ENCODE results near the gene CPE. TPM values are rescaled to one million over a fixed set of nuclear protein-coding genes. Genes with fewer than 3 reads are reported as not detected.

CPE gene
- total and polyA plus RNA-seq, 2 donors (not counting 3 experiments of a cell fraction or from before 2014, with no cell fraction given) = 2.7 to 9.2 TPM

GRCh38 chr4:165458471-165458870 is 79.7 kb downstream of the CPE start:
- intact Hi-C loops (cut with micrococcal nuclease) (loop anchor here (5.0 kb wide), 1 partner anchor 1946 kb away; no protein-coding TSS in a partner anchor), dilution Hi-C loops (cut with MboI; ENCODE audit: extremely low pct_ligation_motif_present, low sequenced_read_pairs) (no loop called here)
- Histone ChIP-seq H4K20me1 (replicated peaks; ENCODE audit: control insufficient read depth, extremely low read depth, insufficient read depth, low read length) (no peaks in the 10 kb centered on the region), H3K27ac (ENCODE audit: insufficient read depth, low read depth, low read length) (no peak overlapping the region), H3K9me3 (replicated peaks; ENCODE audit: control insufficient read depth, insufficient read depth, low read length) (no peaks in the 10 kb centered on the region), H3K9ac (replicated peaks; ENCODE audit: extremely low read depth, insufficient read depth, low read length) (no peak overlapping the region), H3K9me1 (replicated peaks; ENCODE audit: control insufficient read depth, extremely low read depth, insufficient read depth, low read length) (no peaks in the 10 kb centered on the region), H3K27me3 (ENCODE audit: control insufficient read depth in 2 of 2, insufficient read depth in 2 of 2, low read length in 2 of 2) (no peaks in the 10 kb centered on the region), H3K4me1 (ENCODE audit: control insufficient read depth, extremely low read depth, insufficient read depth, low read length) (no peaks in the 10 kb centered on the region), H3K79me2 (ENCODE audit: control insufficient read depth, insufficient read depth, low read length) (no peaks in the 10 kb centered on the region), H3K4me2 (ENCODE audit: insufficient read depth, low read length) (no peak overlapping the region), H3K36me3 (ENCODE audit: control insufficient read depth in 2 of 2, extremely low read depth in 1 of 2, insufficient read depth in 2 of 2, low read length in 2 of 2) (no peaks in the 10 kb centered on the region), H2AFZ (ENCODE audit: low read depth, low read length) (no peak overlapping the region), H3K4me3 (replicated peaks in 1 of 3; ENCODE audit: insufficient read depth in 1 of 3, low read depth in 1 of 3, low read length in 3 of 3) (no peak overlapping the region)
- DNase-seq (ENCODE audit: low read depth, low spot score) (no peak), FAIRE-seq (no peak)
- ChIA-PET POLR2A (no interaction called here), CTCF (interaction anchor here (1.0 to 1.5 kb wide), 2 partner anchors 103 to 327 kb away, joined by 3 to 4 read pairs; no protein-coding TSS in a partner anchor)
- no TSS peak for BruUV-seq (replicated peaks)
- TF ChIP-seq GATA2 (IDR thresholded peaks at IDR 0.05; ENCODE audit: insufficient read depth, insufficient read length, low read depth, low read length) = no peak

GRCh38 chr4:165461159-165461821 is 82.5 kb downstream of the CPE start:
- no peak for FAIRE-seq
- no peaks in the 10 kb centered on the region for H4K20me1 ChIP-seq (replicated peaks; ENCODE audit: control insufficient read depth, extremely low read depth, insufficient read depth, low read length)
- POLR2A ChIA-PET = no interaction called here

More at GRCh38 chr4:165461159-165461821, 82.5 kb downstream of the CPE start:
- Histone ChIP-seq H3K27me3 (ENCODE audit: control insufficient read depth in 2 of 2, insufficient read depth in 2 of 2, low read length in 2 of 2) (no peaks in the 10 kb centered on the region), H3K9ac (replicated peaks; ENCODE audit: extremely low read depth, insufficient read depth, low read length) (no peak overlapping the region), H3K9me3 (replicated peaks; ENCODE audit: control insufficient read depth, insufficient read depth, low read length) (no peaks in the 10 kb centered on the region), H3K27ac (ENCODE audit: insufficient read depth, low read depth, low read length) (no peak overlapping the region), H3K36me3 (ENCODE audit: control insufficient read depth in 2 of 2, extremely low read depth in 1 of 2, insufficient read depth in 2 of 2, low read length in 2 of 2) (no peaks in the 10 kb centered on the region), H3K79me2 (ENCODE audit: control insufficient read depth, insufficient read depth, low read length) (no peaks in the 10 kb centered on the region), H3K9me1 (replicated peaks; ENCODE audit: control insufficient read depth, extremely low read depth, insufficient read depth, low read length) (no peaks in the 10 kb centered on the region), H3K4me3 (replicated peaks in 1 of 3; ENCODE audit: insufficient read depth in 1 of 3, low read depth in 1 of 3, low read length in 3 of 3) (no peak overlapping the region), H3K4me2 (ENCODE audit: insufficient read depth, low read length) (no peak overlapping the region), H3K4me1 (ENCODE audit: control insufficient read depth, extremely low read depth, insufficient read depth, low read length) (no peaks in the 10 kb centered on the region), H2AFZ (ENCODE audit: low read depth, low read length) (no peak overlapping the region)
- DNase-seq (ENCODE audit: low read depth, low spot score) = no peak
- BruUV-seq (replicated peaks) = no TSS peak
- intact Hi-C loops (cut with micrococcal nuclease) (no loop called here), dilution Hi-C loops (cut with MboI; ENCODE audit: extremely low pct_ligation_motif_present, low sequenced_read_pairs) (no loop called here)
- CTCF ChIA-PET = interaction anchor here (0.7 to 3.1 kb wide), 5 partner anchors 32 to 760 kb away, joined by 3 to 37 read pairs (median 5); partner anchors contain the start of gene TMEM192
- TF ChIP-seq JUN (IDR thresholded peaks at IDR 0.05; ENCODE audit: borderline replicate concordance, insufficient read depth, insufficient read length, low read depth) = no peak
- TF ChIP-seq GATA2 (IDR thresholded peaks at IDR 0.05; ENCODE audit: insufficient read depth, insufficient read length, low read depth, low read length) = no peak
- TF ChIP-seq POLR2A (IDR thresholded peaks at IDR 0.05; ENCODE audit: low read depth, low read length) = no peak
- no peak for TF ChIP-seq MYC (IDR thresholded peaks at IDR 0.05; ENCODE audit: low read depth, low read length)
- no peak for TF ChIP-seq CTCF (IDR thresholded peaks at IDR 0.05; ENCODE audit: extremely low read depth in 1 of 2, insufficient read depth in 1 of 2, low read depth in 1 of 2, low read length in 2 of 2)
- TF ChIP-seq EZH2 (IDR thresholded peaks at IDR 0.05; ENCODE audit: borderline replicate concordance, low read depth, low read length, severe bottlenecking) = no peak
- TF ChIP-seq POLR2AphosphoS5 (IDR thresholded peaks at IDR 0.05; ENCODE audit: insufficient read depth, low read depth, low read length) = no peak
- TF ChIP-seq MAX (IDR thresholded peaks at IDR 0.05; ENCODE audit: insufficient read depth, insufficient read length) = no peak
- no peak for TF ChIP-seq FOS (IDR thresholded peaks at IDR 0.05; ENCODE audit: borderline replicate concordance, insufficient read depth, low read length)

All from endothelial cell of umbilical vein (primary cell).